K562 (cell line): ENCODE data around the gene TP53BP1. TPM values are rescaled to one million over a fixed set of nuclear protein-coding genes. Genes with fewer than 3 reads are reported as not detected.
A peak's percentile ranks its signal among the peaks of the same experiment; 100 is the strongest.

Experiments used
- CBFA2T3 ChIP-seq: fragments of 450-650 bp; IDR thresholded peaks from 2 replicates; pipeline ENCODE4 v1.6.1; 2017
- CREBBP ChIP-seq: IDR thresholded peaks from one replicate; pipeline ENCODE4 v1.6.1; 2012; ENCODE audit warnings: low read depth, mild to moderate bottlenecking, control low read depth, inconsistent platforms, low read length
- IRF2 ChIP-seq: sonication (generic); formaldehyde crosslinking; IDR thresholded peaks from 2 replicates; pipeline ENCODE4 v1.8.1; 2022; ENCODE audit warnings: mild to moderate bottlenecking, missing genetic modification reagents
- KLF1 ChIP-seq: fragments of 450-650 bp; IDR thresholded peaks from 2 replicates; pipeline ENCODE4 v1.6.1; 2016; ENCODE audit warnings: missing genetic modification characterization, missing compliant biosample characterization
- NCOA1 ChIP-seq: fragments of 450-650 bp; IDR thresholded peaks from 2 replicates; pipeline ENCODE4 v1.6.1; 2016; ENCODE audit warnings: low read depth
- PHF20 ChIP-seq: fragments of 450-650 bp; IDR thresholded peaks from 2 replicates; pipeline ENCODE4 v1.6.1; 2018; ENCODE audit not compliant: partially characterized antibody
- PTRF ChIP-seq: fragments of 450-650 bp; IDR thresholded peaks from 2 replicates; pipeline ENCODE4 v1.6.1; 2016; ENCODE audit warnings: mild to moderate bottlenecking, missing genetic modification characterization, missing compliant biosample characterization
- TCF7 ChIP-seq: sonication (generic); IDR thresholded peaks from 2 replicates; pipeline ENCODE4 v1.6.1; 2016; ENCODE audit warnings: antibody characterized with exemption, borderline replicate concordance
- TRIM24 ChIP-seq, 2 experiments: fragments of 450-650 bp; IDR thresholded peaks; 2 replicates each; pipeline ENCODE4 v1.6.1; 2016
- ZBTB33 ChIP-seq: sonication (generic); formaldehyde crosslinking; IDR thresholded peaks from 2 replicates; pipeline ENCODE4 v1.8.1; 2023; ENCODE audit warnings: mild to moderate bottlenecking, missing genetic modification reagents
- ZNF280B ChIP-seq: fragments of 250-450 bp; sonication (Bioruptor Pico); IDR thresholded peaks from 2 replicates; pipeline ENCODE4 v1.5.1; 2021; ENCODE audit warnings: mild to moderate bottlenecking
- ZNF41 ChIP-seq: fragments of 250-450 bp; sonication (Bioruptor Pico); conservative IDR thresholded peaks from 2 replicates; pipeline ENCODE4 v1.4.0; 2020; ENCODE audit warnings: mild to moderate bottlenecking
- ZNF561 ChIP-seq: fragments of 450-650 bp; formaldehyde crosslinking; conservative IDR thresholded peaks from 2 replicates; pipeline ENCODE4 v1.4.0; 2020; ENCODE audit warnings: mild to moderate bottlenecking, moderate library complexity
- ZNF707 ChIP-seq: fragments of 250-450 bp; sonication (Bioruptor Pico); conservative IDR thresholded peaks from 2 replicates; pipeline ENCODE4 v1.8.0; 2022; ENCODE audit warnings: inconsistent platforms, mild to moderate bottlenecking, moderate library complexity
- ZNF717 ChIP-seq: fragments of 250-450 bp; sonication (Bioruptor Pico); IDR thresholded peaks from 2 replicates; pipeline ENCODE4 v1.5.0; 2021
- polyA plus RNA-seq, 8 experiments: library from polyadenylated mRNA; depleted of rRNA in 4 of 8; stranded (reverse) in 5 of 8; unstranded in 3 of 8; fragments of >200 nt; fragmentation: Nextera tagmentation in 2 of 8; fragmentation: Illumina TruSeq in 1 of 8; extraction: Ambion mirVana in 2 of 8; extraction: Trizol in 1 of 8; gene quantifications; 2 replicates each; pipeline versions ENCODE4 v1.2.1 to v1.2.3, GENCODE V29; 2011 to 2014; ENCODE audit warnings: inconsistent platforms in 1 of 8, missing spikeins in 1 of 8
- total RNA-seq, 7 experiments: library from RNA; depleted of rRNA in 6 of 7; stranded (reverse); fragments of >200 nt in 6 of 7; fragmentation: Illumina TruSeq in 2 of 7; extraction: Trizol in 2 of 7; gene quantifications; 2 replicates each; pipeline versions ENCODE4 v1.2.1 to v1.2.3, GENCODE V29; 2011 to 2021; ENCODE audit warnings: low replicate concordance in 1 of 7
- TF ChIP-seq, protein P1 (sequence below): sonication (generic); formaldehyde crosslinking; IDR thresholded peaks from 2 replicates; pipeline ENCODE4 v1.8.0; 2022; ENCODE audit warnings: missing genetic modification reagents, mild to moderate bottlenecking, borderline replicate concordance
- TF ChIP-seq, protein P2 (sequence below): fragments of 450-650 bp; IDR thresholded peaks from 2 replicates; pipeline ENCODE4 v1.7.0; 2016; ENCODE audit warnings: borderline replicate concordance
- TF ChIP-seq, protein P3 (sequence below): sonication (generic); formaldehyde crosslinking; IDR thresholded peaks from 2 replicates; pipeline ENCODE4 v1.8.0; 2022; ENCODE audit warnings: mild to moderate bottlenecking, missing genetic modification reagents
- TF ChIP-seq, protein P4 (sequence below): sonication (generic); formaldehyde crosslinking; IDR thresholded peaks from 2 replicates; pipeline ENCODE4 v1.8.0; 2022; ENCODE audit warnings: missing genetic modification reagents, mild to moderate bottlenecking, moderate library complexity, borderline replicate concordance

The TP53BP1 gene
- total and polyA plus RNA-seq, 9 of the 15 experiments (the other 6 are each of a cell fraction or from before 2014, with no cell fraction given) = 5.7 to 63.3 (median 30.9) TPM

DNA sequence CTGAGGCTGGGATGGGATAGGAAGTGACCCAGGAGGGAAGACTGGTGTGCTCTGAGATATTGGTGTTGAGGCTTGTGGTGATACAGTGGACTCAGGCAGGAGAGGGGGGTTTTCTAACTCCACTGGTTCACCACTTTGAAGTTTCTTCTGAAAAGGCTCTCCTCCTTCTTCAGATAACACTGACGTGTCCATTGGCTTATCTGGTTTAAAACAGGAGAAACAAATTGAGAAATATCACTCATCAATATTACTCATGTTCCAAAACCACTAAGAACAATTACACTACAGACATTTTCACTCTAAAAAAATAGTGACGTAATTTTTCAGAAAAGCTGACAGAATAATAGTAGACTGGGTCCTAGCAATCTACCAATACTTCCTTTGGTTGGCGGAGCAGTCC, 23.1 kb downstream of the TP53BP1 start (continued):
- TF ChIP-seq, protein P1, sequence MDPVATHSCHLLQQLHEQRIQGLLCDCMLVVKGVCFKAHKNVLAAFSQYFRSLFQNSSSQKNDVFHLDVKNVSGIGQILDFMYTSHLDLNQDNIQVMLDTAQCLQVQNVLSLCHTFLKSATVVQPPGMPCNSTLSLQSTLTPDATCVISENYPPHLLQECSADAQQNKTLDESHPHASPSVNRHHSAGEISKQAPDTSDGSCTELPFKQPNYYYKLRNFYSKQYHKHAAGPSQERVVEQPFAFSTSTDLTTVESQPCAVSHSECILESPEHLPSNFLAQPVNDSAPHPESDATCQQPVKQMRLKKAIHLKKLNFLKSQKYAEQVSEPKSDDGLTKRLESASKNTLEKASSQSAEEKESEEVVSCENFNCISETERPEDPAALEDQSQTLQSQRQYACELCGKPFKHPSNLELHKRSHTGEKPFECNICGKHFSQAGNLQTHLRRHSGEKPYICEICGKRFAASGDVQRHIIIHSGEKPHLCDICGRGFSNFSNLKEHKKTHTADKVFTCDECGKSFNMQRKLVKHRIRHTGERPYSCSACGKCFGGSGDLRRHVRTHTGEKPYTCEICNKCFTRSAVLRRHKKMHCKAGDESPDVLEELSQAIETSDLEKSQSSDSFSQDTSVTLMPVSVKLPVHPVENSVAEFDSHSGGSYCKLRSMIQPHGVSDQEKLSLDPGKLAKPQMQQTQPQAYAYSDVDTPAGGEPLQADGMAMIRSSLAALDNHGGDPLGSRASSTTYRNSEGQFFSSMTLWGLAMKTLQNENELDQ = no peak
- peak; percentile 88 for TF ChIP-seq CBFA2T3
- 0 out of 4 replicates have a peak, but pooled peaks of 1 of the 2 experiments have one; percentile 33 for TF ChIP-seq TRIM24 (IDR thresholded peaks at IDR 0.05)
- TF ChIP-seq ZNF707 = no peak
- TF ChIP-seq ZBTB33 (CRISPR knock-in tag) = no peak
- TF ChIP-seq IRF2 = no peak
- no peak for TF ChIP-seq ZNF280B (CRISPR knock-in tag)
- TF ChIP-seq ZNF561 (CRISPR knock-in tag) = no peak
- no peak for TF ChIP-seq KLF1 (tag)
- TF ChIP-seq, protein P2, sequence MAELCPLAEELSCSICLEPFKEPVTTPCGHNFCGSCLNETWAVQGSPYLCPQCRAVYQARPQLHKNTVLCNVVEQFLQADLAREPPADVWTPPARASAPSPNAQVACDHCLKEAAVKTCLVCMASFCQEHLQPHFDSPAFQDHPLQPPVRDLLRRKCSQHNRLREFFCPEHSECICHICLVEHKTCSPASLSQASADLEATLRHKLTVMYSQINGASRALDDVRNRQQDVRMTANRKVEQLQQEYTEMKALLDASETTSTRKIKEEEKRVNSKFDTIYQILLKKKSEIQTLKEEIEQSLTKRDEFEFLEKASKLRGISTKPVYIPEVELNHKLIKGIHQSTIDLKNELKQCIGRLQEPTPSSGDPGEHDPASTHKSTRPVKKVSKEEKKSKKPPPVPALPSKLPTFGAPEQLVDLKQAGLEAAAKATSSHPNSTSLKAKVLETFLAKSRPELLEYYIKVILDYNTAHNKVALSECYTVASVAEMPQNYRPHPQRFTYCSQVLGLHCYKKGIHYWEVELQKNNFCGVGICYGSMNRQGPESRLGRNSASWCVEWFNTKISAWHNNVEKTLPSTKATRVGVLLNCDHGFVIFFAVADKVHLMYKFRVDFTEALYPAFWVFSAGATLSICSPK = no peak
- TF ChIP-seq CREBBP = no peak
- no peak for TF ChIP-seq ZNF41 (CRISPR knock-in tag)
- no peak; the same call in 1 of the 2 replicates for TF ChIP-seq NCOA1
- no peak for TF ChIP-seq PHF20
- TF ChIP-seq TCF7 = peak; percentile 97
- TF ChIP-seq PTRF (tag) = no peak
- TF ChIP-seq ZNF717 (CRISPR knock-in tag) = no peak
- TF ChIP-seq, protein P3, sequence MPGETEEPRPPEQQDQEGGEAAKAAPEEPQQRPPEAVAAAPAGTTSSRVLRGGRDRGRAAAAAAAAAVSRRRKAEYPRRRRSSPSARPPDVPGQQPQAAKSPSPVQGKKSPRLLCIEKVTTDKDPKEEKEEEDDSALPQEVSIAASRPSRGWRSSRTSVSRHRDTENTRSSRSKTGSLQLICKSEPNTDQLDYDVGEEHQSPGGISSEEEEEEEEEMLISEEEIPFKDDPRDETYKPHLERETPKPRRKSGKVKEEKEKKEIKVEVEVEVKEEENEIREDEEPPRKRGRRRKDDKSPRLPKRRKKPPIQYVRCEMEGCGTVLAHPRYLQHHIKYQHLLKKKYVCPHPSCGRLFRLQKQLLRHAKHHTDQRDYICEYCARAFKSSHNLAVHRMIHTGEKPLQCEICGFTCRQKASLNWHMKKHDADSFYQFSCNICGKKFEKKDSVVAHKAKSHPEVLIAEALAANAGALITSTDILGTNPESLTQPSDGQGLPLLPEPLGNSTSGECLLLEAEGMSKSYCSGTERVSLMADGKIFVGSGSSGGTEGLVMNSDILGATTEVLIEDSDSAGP (CRISPR knock-in tag) = no peak
- TF ChIP-seq, protein P4, sequence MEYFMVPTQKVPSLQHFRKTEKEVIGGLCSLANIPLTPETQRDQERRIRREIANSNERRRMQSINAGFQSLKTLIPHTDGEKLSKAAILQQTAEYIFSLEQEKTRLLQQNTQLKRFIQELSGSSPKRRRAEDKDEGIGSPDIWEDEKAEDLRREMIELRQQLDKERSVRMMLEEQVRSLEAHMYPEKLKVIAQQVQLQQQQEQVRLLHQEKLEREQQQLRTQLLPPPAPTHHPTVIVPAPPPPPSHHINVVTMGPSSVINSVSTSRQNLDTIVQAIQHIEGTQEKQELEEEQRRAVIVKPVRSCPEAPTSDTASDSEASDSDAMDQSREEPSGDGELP = no peak
